ENCODE results near the gene KIF26B.
A peak's percentile ranks its signal among the peaks of the same experiment; 100 is the strongest.

The KIF26B gene

GRCh38 chr1:245131026-245131393, 23.8 kb upstream of the KIF26B start:
- Histone ChIP-seq H3K27me3 (ENCODE audit: control insufficient read depth, insufficient read depth, low read length, poor library complexity, severe bottlenecking) (no peaks in the 10 kb centered on the region), H3K4me1 (ENCODE audit: control insufficient read depth, insufficient read depth, low read length) (no peaks in the 10 kb centered on the region), H3K4me3 (ENCODE audit: insufficient read depth, low read depth, low read length) (no peak overlapping the region), H3K9me3 (ENCODE audit: control insufficient read depth, low read length) (no peaks in the 10 kb centered on the region), H3K36me3 (ENCODE audit: control insufficient read depth, insufficient read depth, low read length) (no peaks in the 10 kb centered on the region), H3K27ac (ENCODE audit: insufficient read depth, low read depth, low read length, poor library complexity, severe bottlenecking) (no peak overlapping the region)
- WGBS, 2 experiments, result 82 to 85% methylated on average over 9 of the region's 9 CpGs

GRCh38 chr1:245132771-245133170, 22.0 kb upstream of the KIF26B start:
- no peaks in the 10 kb centered on the region for H3K27me3 ChIP-seq (ENCODE audit: control insufficient read depth, insufficient read depth, low read length, poor library complexity, severe bottlenecking)
- H3K27ac ChIP-seq (ENCODE audit: insufficient read depth, low read depth, low read length, poor library complexity, severe bottlenecking), result no peak overlapping the region
- WGBS, 2 experiments, result 94% methylated on average over 11 of the region's 11 CpGs
- no peaks in the 10 kb centered on the region for H3K36me3 ChIP-seq (ENCODE audit: control insufficient read depth, insufficient read depth, low read length)
- no peaks in the 10 kb centered on the region for H3K9me3 ChIP-seq (ENCODE audit: control insufficient read depth, low read length)
- no peak overlapping the region for H3K4me3 ChIP-seq (ENCODE audit: insufficient read depth, low read depth, low read length)
- no peaks in the 10 kb centered on the region for H3K4me1 ChIP-seq (ENCODE audit: control insufficient read depth, insufficient read depth, low read length)

GRCh38 chr1:245133995-245134715, 20.6 kb upstream of the KIF26B start:
- Histone ChIP-seq H3K4me3 (ENCODE audit: insufficient read depth, low read depth, low read length) (no peak overlapping the region), H3K4me1 (ENCODE audit: control insufficient read depth, insufficient read depth, low read length) (no peaks in the 10 kb centered on the region), H3K9me3 (ENCODE audit: control insufficient read depth, low read length) (no peaks in the 10 kb centered on the region), H3K27ac (ENCODE audit: insufficient read depth, low read depth, low read length, poor library complexity, severe bottlenecking) (no peak overlapping the region), H3K36me3 (ENCODE audit: control insufficient read depth, insufficient read depth, low read length) (no peaks in the 10 kb centered on the region), H3K27me3 (ENCODE audit: control insufficient read depth, insufficient read depth, low read length, poor library complexity, severe bottlenecking) (no peaks in the 10 kb centered on the region)
- 94% methylated on average over 17 of the region's 17 CpGs for WGBS, 2 experiments

- WGBS, 2 experiments, result 93 to 94% methylated on average over 17 to 18 of the region's 18 CpGs
- Histone ChIP-seq H3K4me1 (ENCODE audit: control insufficient read depth, insufficient read depth, low read length) (no peaks in the 10 kb centered on the region), H3K4me3 (ENCODE audit: insufficient read depth, low read depth, low read length) (no peak overlapping the region), H3K9me3 (ENCODE audit: control insufficient read depth, low read length) (no peaks in the 10 kb centered on the region), H3K36me3 (ENCODE audit: control insufficient read depth, insufficient read depth, low read length) (no peaks in the 10 kb centered on the region), H3K27me3 (ENCODE audit: control insufficient read depth, insufficient read depth, low read length, poor library complexity, severe bottlenecking) (no peaks in the 10 kb centered on the region), H3K27ac (ENCODE audit: insufficient read depth, low read depth, low read length, poor library complexity, severe bottlenecking) (no peak overlapping the region)
These were observed 12.5 kb upstream of the KIF26B start for GRCh38 chr1:245142171-245142798.

GRCh38 chr1:245142976-245143375, 11.8 kb upstream of the KIF26B start:
- no peaks in the 10 kb centered on the region for H3K36me3 ChIP-seq (ENCODE audit: control insufficient read depth, insufficient read depth, low read length)
- no peaks in the 10 kb centered on the region for H3K4me1 ChIP-seq (ENCODE audit: control insufficient read depth, insufficient read depth, low read length)
- no peaks in the 10 kb centered on the region for H3K9me3 ChIP-seq (ENCODE audit: control insufficient read depth, low read length)
- 90 to 91% methylated on average over 14 of the region's 14 CpGs for WGBS, 2 experiments
- H3K27me3 ChIP-seq (ENCODE audit: control insufficient read depth, insufficient read depth, low read length, poor library complexity, severe bottlenecking), result no peaks in the 10 kb centered on the region
- no peak overlapping the region for H3K27ac ChIP-seq (ENCODE audit: insufficient read depth, low read depth, low read length, poor library complexity, severe bottlenecking)
- no peak overlapping the region for H3K4me3 ChIP-seq (ENCODE audit: insufficient read depth, low read depth, low read length)

GRCh38 chr1:245143849-245144248, 10.9 kb upstream of the KIF26B start:
- Histone ChIP-seq H3K27ac (ENCODE audit: insufficient read depth, low read depth, low read length, poor library complexity, severe bottlenecking) (no peak overlapping the region), H3K4me1 (ENCODE audit: control insufficient read depth, insufficient read depth, low read length) (no peaks in the 10 kb centered on the region), H3K9me3 (ENCODE audit: control insufficient read depth, low read length) (no peaks in the 10 kb centered on the region), H3K27me3 (ENCODE audit: control insufficient read depth, insufficient read depth, low read length, poor library complexity, severe bottlenecking) (no peaks in the 10 kb centered on the region), H3K36me3 (ENCODE audit: control insufficient read depth, insufficient read depth, low read length) (no peaks in the 10 kb centered on the region), H3K4me3 (ENCODE audit: insufficient read depth, low read depth, low read length) (no peak overlapping the region)
- 85 to 91% methylated on average over 8 of the region's 8 CpGs for WGBS, 2 experiments

GRCh38 chr1:245148069-245148468, 6.7 kb upstream of the KIF26B start:
- WGBS, 2 experiments, result 94 to 96% methylated on average over 3 of the region's 3 CpGs
- H3K27me3 ChIP-seq (ENCODE audit: control insufficient read depth, insufficient read depth, low read length, poor library complexity, severe bottlenecking), result peaks cover 16% of the 10 kb centered on the region
- H3K4me3 ChIP-seq (ENCODE audit: insufficient read depth, low read depth, low read length), result no peak overlapping the region
- H3K9me3 ChIP-seq (ENCODE audit: control insufficient read depth, low read length), result no peaks in the 10 kb centered on the region
- H3K27ac ChIP-seq (ENCODE audit: insufficient read depth, low read depth, low read length, poor library complexity, severe bottlenecking), result no peak overlapping the region
- no peaks in the 10 kb centered on the region for H3K4me1 ChIP-seq (ENCODE audit: control insufficient read depth, insufficient read depth, low read length)
- no peaks in the 10 kb centered on the region for H3K36me3 ChIP-seq (ENCODE audit: control insufficient read depth, insufficient read depth, low read length)

GRCh38 chr1:245148861-245149260, 5.9 kb upstream of the KIF26B start:
- H3K9me3 ChIP-seq (ENCODE audit: control insufficient read depth, low read length), result no peaks in the 10 kb centered on the region

GRCh38 chr1:245153081-245153551, 1.7 kb upstream of the KIF26B start:
- Histone ChIP-seq H3K27ac (ENCODE audit: insufficient read depth, low read depth, low read length, poor library complexity, severe bottlenecking) (no peak overlapping the region), H3K9me3 (ENCODE audit: control insufficient read depth, low read length) (no peaks in the 10 kb centered on the region), H3K36me3 (ENCODE audit: control insufficient read depth, insufficient read depth, low read length) (no peaks in the 10 kb centered on the region), H3K4me3 (ENCODE audit: insufficient read depth, low read depth, low read length) (peak overlapping the region; percentile 55), H3K4me1 (ENCODE audit: control insufficient read depth, insufficient read depth, low read length) (peaks cover 6% of the 10 kb centered on the region), H3K27me3 (ENCODE audit: control insufficient read depth, insufficient read depth, low read length, poor library complexity, severe bottlenecking) (peaks cover 64% of the 10 kb centered on the region)
- 1 to 2% methylated on average over 29 of the region's 29 CpGs for WGBS, 2 experiments

More at GRCh38 chr1:245148861-245149260, 5.9 kb upstream of the KIF26B start:
- no peaks in the 10 kb centered on the region for H3K36me3 ChIP-seq (ENCODE audit: control insufficient read depth, insufficient read depth, low read length)
- no peaks in the 10 kb centered on the region for H3K4me1 ChIP-seq (ENCODE audit: control insufficient read depth, insufficient read depth, low read length)
- H3K4me3 ChIP-seq (ENCODE audit: insufficient read depth, low read depth, low read length), result no peak overlapping the region
- peaks cover 24% of the 10 kb centered on the region for H3K27me3 ChIP-seq (ENCODE audit: control insufficient read depth, insufficient read depth, low read length, poor library complexity, severe bottlenecking)
- H3K27ac ChIP-seq (ENCODE audit: insufficient read depth, low read depth, low read length, poor library complexity, severe bottlenecking), result no peak overlapping the region
- WGBS, 2 experiments, result 81 to 84% methylated on average over 9 of the region's 9 CpGs

- no peaks in the 10 kb centered on the region for H3K9me3 ChIP-seq (ENCODE audit: control insufficient read depth, low read length)
- peak overlapping the region; percentile 55 for H3K4me3 ChIP-seq (ENCODE audit: insufficient read depth, low read depth, low read length)
- H3K27ac ChIP-seq (ENCODE audit: insufficient read depth, low read depth, low read length, poor library complexity, severe bottlenecking), result no peak overlapping the region
- no peaks in the 10 kb centered on the region for H3K36me3 ChIP-seq (ENCODE audit: control insufficient read depth, insufficient read depth, low read length)
- WGBS, 2 experiments, result 1 to 2% methylated on average over 76 of the region's 76 CpGs
- peaks cover 64% of the 10 kb centered on the region for H3K27me3 ChIP-seq (ENCODE audit: control insufficient read depth, insufficient read depth, low read length, poor library complexity, severe bottlenecking)
- peaks cover 6% of the 10 kb centered on the region for H3K4me1 ChIP-seq (ENCODE audit: control insufficient read depth, insufficient read depth, low read length)
These were observed 995 bp upstream of the KIF26B start for GRCh38 chr1:245153552-245154428.
